AG09309 (cell line): Measurements from ENCODE around the gene PLD3.

Experiments
- DNase-seq: peaks from one replicate; pipeline ENCODE4 v3.0.0-alpha.2; 2010; ENCODE audit warnings: low read depth
- H3K4me3 ChIP-seq: 2 replicates; pipeline ENCODE4 v1.5.1; 2011; ENCODE audit warnings: mild to moderate bottlenecking, low read depth, low read length, moderate library complexity; ENCODE audit not compliant: control insufficient read depth
- TF ChIP-seq, protein P1 (sequence below): IDR thresholded peaks from 2 replicates; pipeline ENCODE4 v1.5.1; 2011; ENCODE audit warnings: mild to moderate bottlenecking, low read depth, low read length, inconsistent platforms; ENCODE audit not compliant: insufficient read depth, control insufficient read depth; ENCODE audit errors: missing control alignments

The PLD3 gene

DNA sequence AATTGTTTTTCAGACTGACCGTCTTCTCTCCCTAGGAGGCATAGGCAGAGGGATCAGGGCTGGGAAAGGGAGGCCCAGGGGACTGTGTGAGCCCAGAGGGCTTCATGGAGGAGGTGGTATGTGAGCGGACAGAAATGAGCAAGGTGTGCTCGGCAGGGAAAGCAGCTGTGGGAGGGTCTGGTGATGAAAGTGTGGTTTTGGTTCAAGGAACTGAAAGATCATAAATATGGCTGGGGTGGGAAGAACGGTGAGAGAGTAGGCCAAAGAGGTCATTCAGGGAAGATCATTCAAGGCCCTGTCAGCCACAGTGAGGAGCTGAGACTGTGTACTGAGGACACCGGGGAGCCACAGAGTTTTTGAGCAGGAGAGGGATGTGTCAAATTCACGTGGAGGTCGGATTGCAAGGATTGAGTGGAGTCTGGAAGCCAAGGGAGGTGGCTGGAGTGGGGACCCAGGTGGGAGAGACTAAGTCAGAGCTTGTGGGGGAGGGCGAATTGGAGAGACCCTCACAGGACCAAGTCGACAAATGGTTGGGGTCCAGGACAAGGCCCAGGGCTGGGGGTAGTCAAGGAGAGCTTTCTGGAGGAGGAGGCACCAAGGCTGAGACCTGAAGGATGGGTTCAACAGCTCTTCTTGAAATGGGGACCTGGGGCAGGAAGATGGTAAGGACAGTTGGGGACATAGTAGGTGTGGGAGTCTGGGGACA lies 7.6 kb downstream of the PLD3 start:
- TF ChIP-seq, protein P1, sequence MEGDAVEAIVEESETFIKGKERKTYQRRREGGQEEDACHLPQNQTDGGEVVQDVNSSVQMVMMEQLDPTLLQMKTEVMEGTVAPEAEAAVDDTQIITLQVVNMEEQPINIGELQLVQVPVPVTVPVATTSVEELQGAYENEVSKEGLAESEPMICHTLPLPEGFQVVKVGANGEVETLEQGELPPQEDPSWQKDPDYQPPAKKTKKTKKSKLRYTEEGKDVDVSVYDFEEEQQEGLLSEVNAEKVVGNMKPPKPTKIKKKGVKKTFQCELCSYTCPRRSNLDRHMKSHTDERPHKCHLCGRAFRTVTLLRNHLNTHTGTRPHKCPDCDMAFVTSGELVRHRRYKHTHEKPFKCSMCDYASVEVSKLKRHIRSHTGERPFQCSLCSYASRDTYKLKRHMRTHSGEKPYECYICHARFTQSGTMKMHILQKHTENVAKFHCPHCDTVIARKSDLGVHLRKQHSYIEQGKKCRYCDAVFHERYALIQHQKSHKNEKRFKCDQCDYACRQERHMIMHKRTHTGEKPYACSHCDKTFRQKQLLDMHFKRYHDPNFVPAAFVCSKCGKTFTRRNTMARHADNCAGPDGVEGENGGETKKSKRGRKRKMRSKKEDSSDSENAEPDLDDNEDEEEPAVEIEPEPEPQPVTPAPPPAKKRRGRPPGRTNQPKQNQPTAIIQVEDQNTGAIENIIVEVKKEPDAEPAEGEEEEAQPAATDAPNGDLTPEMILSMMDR = no peak
- DNase-seq = no peak
- no peak overlapping the region for H3K4me3 ChIP-seq

GRCh38 chr19:40356681-40357595 lies 8.4 kb downstream of the PLD3 start:
- no peak overlapping the region for H3K4me3 ChIP-seq
- no peak for DNase-seq
- TF ChIP-seq, protein P1 = no peak

- H3K4me3 ChIP-seq = no peak overlapping the region
- no peak for DNase-seq
- TF ChIP-seq, protein P1 = no peak
These were observed 9.1 kb downstream of the PLD3 start for GRCh38 chr19:40357640-40358039.

GRCh38 chr19:40358773-40359172 lies 10.3 kb downstream of the PLD3 start:
- H3K4me3 ChIP-seq = no peak overlapping the region
- TF ChIP-seq, protein P1 = no peak
- DNase-seq = no peak

DNA sequence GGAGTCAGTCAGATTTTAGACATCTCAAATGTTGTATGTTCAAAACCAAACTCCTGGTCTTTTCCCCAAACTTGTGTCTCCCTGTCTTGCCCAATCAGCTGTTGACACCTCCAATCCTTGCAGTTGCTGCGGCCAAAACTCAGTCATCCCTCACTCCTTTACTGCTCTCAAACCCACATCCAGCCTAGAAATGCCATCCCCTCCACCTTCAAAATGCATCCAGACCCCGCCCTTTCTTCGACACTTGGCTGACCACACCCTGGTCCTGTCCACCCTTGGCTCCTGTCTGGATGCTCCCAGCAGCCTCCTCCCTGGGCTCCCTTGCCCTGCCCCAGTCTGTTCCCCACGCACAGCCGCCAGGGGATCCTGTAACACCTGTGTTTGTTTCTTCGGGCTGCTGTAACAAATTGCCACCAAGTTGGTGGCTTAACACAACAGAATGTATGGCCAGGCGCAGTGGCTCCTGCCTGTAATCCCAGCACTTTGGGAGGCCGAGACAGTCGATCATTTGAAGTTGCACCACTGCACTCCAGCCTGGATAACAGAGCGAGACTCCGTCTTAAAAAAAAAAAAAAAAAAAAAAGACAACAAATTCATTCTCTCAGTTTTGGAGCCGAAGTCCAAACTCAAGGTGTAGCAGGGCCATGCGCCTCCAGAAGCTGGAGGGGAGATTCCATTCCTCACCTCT lies 11.7 kb downstream of the PLD3 start:
- no peak for DNase-seq
- H3K4me3 ChIP-seq = no peak overlapping the region
- TF ChIP-seq, protein P1 = no peak

GRCh38 chr19:40360708-40361241 lies 12.3 kb downstream of the PLD3 start:
- TF ChIP-seq, protein P1 = no peak
- DNase-seq = no peak

More at GRCh38 chr19:40360708-40361241, 12.3 kb downstream of the PLD3 start:
- no peak overlapping the region for H3K4me3 ChIP-seq
